ACC112 (cell line): Measurements from ENCODE around the gene NAB1.
A peak's percentile ranks its signal among the peaks of the same experiment; 100 is the strongest.

ENCODE experiments used
- H2AFZ ChIP-seq: fragments of 200-600 bp; sonication (generic); one replicate; pipeline ENCODE4 v1.6.0; 2017; ENCODE audit warnings: antibody characterized with exemption, low read length; ENCODE audit not compliant: unreplicated experiment
- H3K27ac ChIP-seq: fragments of 200-600 bp; sonication (generic); 2 replicates; pipeline ENCODE4 v1.5.1; 2014; ENCODE audit warnings: low read depth, mild to moderate bottlenecking, antibody characterized with exemption, low read length, moderate library complexity
- H3K27me3 ChIP-seq: fragments of 200-600 bp; sonication (generic); 2 replicates; pipeline ENCODE4 v1.6.1; 2014; ENCODE audit warnings: mild to moderate bottlenecking, antibody characterized with exemption, low read length, moderate library complexity, mixed read lengths; ENCODE audit not compliant: insufficient read depth
- H3K36me3 ChIP-seq: fragments of 200-600 bp; sonication (generic); 2 replicates; pipeline ENCODE4 v1.6.1; 2016; ENCODE audit warnings: mild to moderate bottlenecking, antibody characterized with exemption, low read length, moderate library complexity, mixed read lengths; ENCODE audit not compliant: insufficient read depth
- H3K4me1 ChIP-seq: fragments of 200-600 bp; sonication (generic); one replicate; pipeline ENCODE4 v1.6.1; 2016; ENCODE audit warnings: low read length, mixed read lengths; ENCODE audit not compliant: insufficient read depth, unreplicated experiment, control insufficient read depth
- H3K4me3 ChIP-seq: fragments of 200-600 bp; sonication (generic); 2 replicates; pipeline ENCODE4 v1.5.1; 2014; ENCODE audit warnings: mild to moderate bottlenecking, low read depth, low read length
- H3K79me2 ChIP-seq: fragments of 200-600 bp; sonication (generic); one replicate; pipeline ENCODE4 v1.6.0; 2016; ENCODE audit warnings: low read length; ENCODE audit not compliant: control insufficient read depth, unreplicated experiment, insufficient read depth

Gene NAB1

DNA sequence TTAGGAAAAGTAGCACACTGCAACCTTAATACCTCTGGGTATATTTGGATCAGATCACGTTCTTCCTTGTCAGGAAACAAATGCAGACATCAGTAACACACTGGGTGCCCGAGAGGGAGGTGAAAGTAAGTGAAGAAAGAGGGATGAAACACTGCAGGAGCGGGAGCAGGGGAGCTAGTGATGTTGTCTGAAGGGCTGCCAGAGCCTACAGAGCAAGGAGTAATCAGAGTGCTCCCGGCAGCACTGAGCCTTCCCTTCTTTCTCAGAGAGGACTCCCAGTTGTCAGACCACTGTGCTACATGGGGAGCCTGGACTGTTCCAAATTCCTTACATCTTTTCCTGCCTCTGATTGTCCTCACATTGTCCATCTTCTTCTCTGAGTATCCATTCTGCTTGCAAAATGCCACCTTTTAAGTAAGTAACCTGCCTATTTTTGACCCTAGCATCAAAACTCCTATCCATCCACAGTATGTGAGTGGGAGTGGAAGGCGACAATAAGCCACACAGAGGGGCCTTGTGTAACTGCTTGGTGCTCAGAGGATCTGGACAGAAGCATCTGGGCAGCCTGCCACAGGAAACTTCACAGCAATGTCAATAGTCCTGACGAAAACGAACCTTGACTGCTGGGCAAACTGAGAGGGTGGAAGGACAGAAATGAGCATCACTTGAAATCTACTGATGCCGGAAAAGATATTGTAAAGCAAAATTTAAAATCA is 10.8 kb upstream of the NAB1 start:
- H2AFZ ChIP-seq, result no peak overlapping the region
- no peak overlapping the region for H3K4me3 ChIP-seq
- no peaks in the 10 kb centered on the region for H3K36me3 ChIP-seq
- H3K27ac ChIP-seq, result no peak overlapping the region
- no peaks in the 10 kb centered on the region for H3K79me2 ChIP-seq
- no peaks in the 10 kb centered on the region for H3K27me3 ChIP-seq
- peaks cover 33% of the 10 kb centered on the region for H3K4me1 ChIP-seq

DNA sequence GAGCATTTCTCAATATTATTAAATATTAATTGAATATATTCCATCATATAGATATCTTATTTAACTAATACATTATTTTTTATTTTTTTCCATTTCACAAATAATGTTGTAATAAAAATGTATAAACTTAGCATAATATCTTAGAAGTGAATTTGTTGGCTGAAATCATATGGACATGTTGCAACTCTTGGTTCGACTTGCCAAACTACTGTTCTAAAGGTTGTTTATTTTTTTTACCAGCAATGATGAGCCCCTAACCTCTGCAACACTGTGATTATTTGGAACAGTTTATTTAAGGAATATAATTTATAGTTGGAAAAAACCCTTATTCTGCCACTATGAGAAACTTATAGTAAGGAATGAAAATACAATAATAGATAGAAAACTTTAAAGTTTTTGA is 8.8 kb upstream of the NAB1 start:
- Histone ChIP-seq H3K27ac (no peak overlapping the region), H3K79me2 (no peaks in the 10 kb centered on the region)

DNA sequence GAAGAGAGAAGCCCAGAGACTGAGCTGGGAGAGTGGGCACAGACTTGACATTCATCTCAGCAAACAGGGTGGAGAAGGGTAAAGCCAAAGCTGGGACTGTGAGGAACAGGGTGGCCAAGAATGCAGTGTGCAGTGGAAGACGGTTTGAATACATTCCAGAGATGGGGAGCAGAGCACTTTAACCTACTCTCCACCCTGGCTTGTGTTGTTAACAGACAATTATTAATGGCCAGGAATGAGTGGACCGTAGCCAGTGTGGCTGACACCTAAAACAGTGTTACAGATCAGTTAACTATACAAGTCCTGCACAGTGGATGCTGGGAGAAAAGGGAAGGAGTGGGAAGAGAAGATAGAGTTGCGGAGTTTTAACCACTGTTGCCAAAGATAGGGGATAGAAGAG is 7.4 kb upstream of the NAB1 start:
- Histone ChIP-seq H3K27ac (no peak overlapping the region), H3K36me3 (no peaks in the 10 kb centered on the region), H3K4me1 (peaks cover 29% of the 10 kb centered on the region)

More for the DNA sequence above, 8.8 kb upstream of the NAB1 start:
- H2AFZ ChIP-seq, result no peak overlapping the region
- peaks cover 33% of the 10 kb centered on the region for H3K4me1 ChIP-seq
- no peaks in the 10 kb centered on the region for H3K27me3 ChIP-seq
- H3K36me3 ChIP-seq, result no peaks in the 10 kb centered on the region
- no peak overlapping the region for H3K4me3 ChIP-seq

DNA sequence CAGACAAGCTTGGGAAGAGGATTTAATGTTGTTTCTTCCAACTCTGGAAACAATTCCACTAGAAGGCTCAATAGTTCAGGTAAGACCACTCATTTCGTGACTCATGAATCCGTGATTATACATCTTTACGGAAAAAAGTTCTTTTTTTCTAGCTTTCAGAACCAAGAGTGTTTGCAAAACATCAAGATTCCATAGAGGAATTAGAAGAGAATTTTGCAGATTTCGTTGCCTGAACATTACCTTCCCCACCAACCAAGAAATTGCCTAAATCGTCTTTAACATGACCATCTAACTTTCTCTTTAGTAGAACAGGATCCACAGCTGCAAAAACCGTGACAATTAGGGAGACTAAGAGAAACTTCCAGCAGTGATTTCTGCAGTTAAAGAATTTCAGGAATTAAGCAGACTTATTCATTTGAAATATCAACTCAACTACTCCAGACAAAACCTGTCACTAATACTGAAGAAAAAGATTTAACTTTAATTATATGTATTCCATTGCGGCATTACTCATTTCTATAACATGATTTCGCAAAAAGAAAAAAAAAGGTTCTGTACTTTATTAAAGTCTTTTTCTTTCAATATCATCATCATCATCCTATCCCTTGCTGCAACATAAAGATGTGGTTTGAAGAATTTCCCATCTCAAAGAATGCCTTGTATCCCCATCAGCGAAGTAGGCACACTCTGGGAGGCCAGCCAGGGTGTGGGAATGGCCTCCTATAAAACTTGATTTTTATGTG is 1.9 kb upstream of the NAB1 start:
- no peaks in the 10 kb centered on the region for H3K27me3 ChIP-seq
- H3K36me3 ChIP-seq, result no peaks in the 10 kb centered on the region
- peak overlapping the region; percentile 12; the same call in 1 of the 2 replicates for H3K27ac ChIP-seq
- H3K4me1 ChIP-seq, result peaks cover 20% of the 10 kb centered on the region
- peak overlapping the region; percentile 55 for H3K4me3 ChIP-seq
- peaks cover 25% of the 10 kb centered on the region for H3K79me2 ChIP-seq
- H2AFZ ChIP-seq, result peak overlapping the region; percentile 53

More for the DNA sequence above, 7.4 kb upstream of the NAB1 start:
- no peaks in the 10 kb centered on the region for H3K79me2 ChIP-seq
- no peaks in the 10 kb centered on the region for H3K27me3 ChIP-seq
- no peak overlapping the region for H3K4me3 ChIP-seq
- H2AFZ ChIP-seq, result no peak overlapping the region

DNA sequence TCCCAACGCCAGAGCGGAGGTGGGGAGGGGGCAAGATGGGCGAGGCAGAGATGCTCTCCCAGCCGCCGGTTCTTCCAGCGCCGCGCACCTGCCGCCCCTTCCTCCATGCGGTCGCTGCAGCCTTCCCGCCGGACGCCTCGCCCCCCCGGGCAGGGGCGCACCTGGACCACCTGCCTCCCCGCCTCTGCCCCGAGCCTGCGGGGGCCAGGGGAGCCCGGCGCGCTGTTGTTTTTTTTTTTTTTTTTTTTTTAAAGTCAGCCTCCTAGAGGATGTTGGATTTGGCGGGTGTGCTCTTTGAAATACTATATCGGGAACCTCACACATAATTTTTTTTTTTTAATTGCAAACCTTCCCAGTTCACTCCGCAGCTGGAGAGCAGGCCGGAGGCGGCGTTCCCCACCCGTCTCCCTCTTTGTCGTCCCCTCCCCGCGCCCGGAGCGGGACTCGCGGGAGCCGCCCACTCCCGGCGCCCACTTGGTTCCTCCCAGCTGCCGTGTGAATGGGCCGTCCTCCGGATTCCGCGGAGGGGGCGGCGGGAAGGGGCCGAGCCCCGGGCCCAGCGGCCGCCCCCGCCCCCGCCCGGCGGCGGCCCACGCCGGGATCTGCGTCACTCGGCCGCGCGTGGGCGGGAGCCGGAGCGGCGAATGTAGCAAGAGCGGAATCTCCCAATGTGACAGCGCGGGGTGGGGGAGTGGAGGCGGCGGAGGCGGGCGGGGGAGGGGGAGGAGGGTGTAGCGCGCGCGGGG is 421 bp upstream of the NAB1 start:
- no peaks in the 10 kb centered on the region for H3K27me3 ChIP-seq

DNA sequence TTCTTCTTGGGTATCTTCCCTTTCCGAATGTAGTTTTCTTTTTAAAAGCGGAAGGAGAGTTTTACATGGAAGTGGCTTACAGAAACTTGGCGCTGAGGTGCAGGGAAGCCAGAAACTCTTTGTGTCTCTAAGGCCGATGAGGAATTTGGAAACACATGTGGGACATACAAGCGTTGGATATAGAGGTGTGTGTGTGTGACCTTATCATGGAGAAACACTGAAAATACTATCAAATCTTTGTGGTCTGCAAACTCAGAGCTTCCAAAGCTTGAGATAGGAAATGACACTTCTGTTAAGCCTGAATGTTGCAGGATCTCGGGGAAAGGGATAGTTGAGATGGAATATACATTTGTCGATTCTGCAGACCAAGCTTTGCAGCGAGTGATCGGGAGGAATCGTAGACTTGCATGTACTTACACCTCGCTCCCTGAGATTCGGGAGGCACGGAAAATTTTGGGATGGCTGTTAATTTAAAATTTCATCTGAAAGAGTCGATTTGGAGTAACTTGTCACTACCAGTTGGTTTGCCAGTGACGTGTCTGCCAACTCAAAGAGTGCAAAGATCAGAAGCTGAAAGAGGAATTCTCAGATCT is 1.0 kb downstream of the NAB1 start:
- Histone ChIP-seq H3K4me1 (peaks cover 26% of the 10 kb centered on the region), H3K4me3 (peak overlapping the region; percentile 80), H3K79me2 (peaks cover 54% of the 10 kb centered on the region), H3K27me3 (no peaks in the 10 kb centered on the region), H2AFZ (peak overlapping the region; percentile 76), H3K27ac (peak overlapping the region; percentile 73; the same call in 1 of the 2 replicates), H3K36me3 (no peaks in the 10 kb centered on the region)

More for the DNA sequence above, 421 bp upstream of the NAB1 start:
- Histone ChIP-seq H3K36me3 (no peaks in the 10 kb centered on the region), H2AFZ (peak overlapping the region; percentile 58), H3K4me3 (peak overlapping the region; percentile 78), H3K79me2 (peaks cover 40% of the 10 kb centered on the region), H3K4me1 (peaks cover 26% of the 10 kb centered on the region), H3K27ac (peak overlapping the region; percentile 63; the same call in 1 of the 2 replicates)

DNA sequence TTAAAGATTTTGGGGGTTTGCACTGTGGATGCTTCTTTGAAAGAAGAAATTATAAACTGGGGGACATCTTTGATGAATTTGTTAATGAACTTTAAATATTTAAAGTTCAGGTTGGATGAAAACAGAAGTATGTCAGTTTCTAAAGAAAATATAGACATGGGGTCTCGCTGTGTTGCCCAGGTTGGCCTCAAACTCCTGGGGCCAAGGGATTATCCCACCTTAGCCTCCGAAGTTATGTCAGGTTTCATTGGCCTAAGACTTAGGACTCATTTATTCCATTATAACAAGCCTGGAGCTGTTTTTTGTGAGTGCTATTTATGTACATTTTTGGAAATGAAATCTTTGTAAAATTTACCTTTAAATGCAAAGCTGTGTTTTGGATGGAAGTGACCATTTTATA is 2.5 kb downstream of the NAB1 start:
- H3K79me2 ChIP-seq, result peaks cover 69% of the 10 kb centered on the region
- H3K4me1 ChIP-seq, result peaks cover 30% of the 10 kb centered on the region
- no peaks in the 10 kb centered on the region for H3K36me3 ChIP-seq
- H3K4me3 ChIP-seq, result peak overlapping the region; percentile 80
- no peak overlapping the region for H2AFZ ChIP-seq
- H3K27ac ChIP-seq, result no peak overlapping the region
- H3K27me3 ChIP-seq, result no peaks in the 10 kb centered on the region

DNA sequence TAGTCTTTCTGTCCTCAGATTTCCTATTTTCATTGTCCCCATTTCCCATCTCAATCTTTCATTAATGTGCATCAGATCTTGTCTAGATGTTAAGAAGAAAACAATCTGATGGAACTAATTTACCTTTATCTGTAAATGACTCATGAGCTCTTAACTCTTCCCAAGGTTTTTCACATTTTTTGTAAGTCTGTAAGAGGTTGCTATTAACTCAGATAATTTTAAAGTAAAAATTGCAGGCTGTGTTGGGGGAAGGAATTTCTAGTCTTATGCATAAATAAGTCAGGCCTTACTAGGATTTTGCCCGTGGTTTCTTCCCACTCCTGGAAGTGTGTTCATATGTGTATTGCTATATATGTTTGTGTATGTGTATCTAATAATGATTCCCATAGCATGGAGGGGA is 4.3 kb downstream of the NAB1 start:
- Histone ChIP-seq H3K79me2 (peaks cover 85% of the 10 kb centered on the region), H3K4me1 (peaks cover 20% of the 10 kb centered on the region)

DNA sequence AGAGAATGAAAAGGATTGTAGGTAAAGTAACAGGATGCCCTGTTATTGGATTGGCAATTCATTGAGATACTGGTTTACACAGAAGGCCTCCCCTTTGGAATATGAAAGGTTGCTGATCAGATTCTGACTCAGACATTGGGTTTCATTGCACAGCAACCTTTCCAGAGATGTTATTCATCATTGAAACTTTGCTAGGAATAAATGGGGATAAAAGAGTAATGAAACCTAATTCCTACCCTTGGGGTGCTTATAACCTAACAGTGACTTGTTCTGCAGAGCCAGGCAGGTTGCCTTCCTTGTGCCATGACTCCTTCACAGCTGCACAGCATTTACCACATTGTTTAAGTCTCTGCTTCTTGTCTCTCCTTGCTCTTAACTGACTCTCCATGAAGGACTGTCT is 5.0 kb downstream of the NAB1 start:
- no peaks in the 10 kb centered on the region for H3K27me3 ChIP-seq
- H2AFZ ChIP-seq, result no peak overlapping the region
- no peak overlapping the region for H3K4me3 ChIP-seq
- peaks cover 91% of the 10 kb centered on the region for H3K79me2 ChIP-seq
- H3K4me1 ChIP-seq, result peaks cover 20% of the 10 kb centered on the region
- no peak overlapping the region for H3K27ac ChIP-seq
- no peaks in the 10 kb centered on the region for H3K36me3 ChIP-seq

More for the DNA sequence above, 4.3 kb downstream of the NAB1 start:
- H3K36me3 ChIP-seq, result no peaks in the 10 kb centered on the region
- no peak overlapping the region for H3K27ac ChIP-seq
- H3K4me3 ChIP-seq, result no peak overlapping the region
- no peaks in the 10 kb centered on the region for H3K27me3 ChIP-seq
- H2AFZ ChIP-seq, result no peak overlapping the region

DNA sequence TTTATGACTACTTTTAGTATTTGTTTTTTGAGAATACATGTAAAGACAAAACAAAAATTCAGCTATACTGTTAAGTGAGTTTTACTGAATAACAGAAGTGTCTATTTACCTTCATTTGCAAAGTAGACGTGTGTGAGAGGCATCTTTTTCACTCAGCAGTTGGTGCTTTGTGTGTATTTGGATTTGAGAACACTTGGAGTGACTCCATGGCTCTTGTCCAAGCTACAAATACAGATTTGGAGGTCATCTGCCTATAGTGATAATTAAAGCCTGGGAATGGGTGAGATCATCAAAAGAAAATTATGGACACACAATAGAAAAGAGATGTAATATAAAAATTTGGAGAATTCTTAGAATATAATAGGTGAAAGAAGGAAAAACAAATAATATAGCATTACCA is 6.2 kb downstream of the NAB1 start:
- Histone ChIP-seq H3K4me1 (peaks cover 20% of the 10 kb centered on the region), H2AFZ (no peak overlapping the region), H3K79me2 (peaks cover 89% of the 10 kb centered on the region), H3K27ac (no peak overlapping the region), H3K4me3 (no peak overlapping the region), H3K27me3 (no peaks in the 10 kb centered on the region), H3K36me3 (no peaks in the 10 kb centered on the region)
